Fibroblast of skin of right biceps (primary cell): ENCODE data around the gene ASAP3.

Experiments
- DNase-seq: peaks from one replicate; pipeline ENCODE4 v3.0.0-alpha.2; 2013

Gene ASAP3

DNA sequence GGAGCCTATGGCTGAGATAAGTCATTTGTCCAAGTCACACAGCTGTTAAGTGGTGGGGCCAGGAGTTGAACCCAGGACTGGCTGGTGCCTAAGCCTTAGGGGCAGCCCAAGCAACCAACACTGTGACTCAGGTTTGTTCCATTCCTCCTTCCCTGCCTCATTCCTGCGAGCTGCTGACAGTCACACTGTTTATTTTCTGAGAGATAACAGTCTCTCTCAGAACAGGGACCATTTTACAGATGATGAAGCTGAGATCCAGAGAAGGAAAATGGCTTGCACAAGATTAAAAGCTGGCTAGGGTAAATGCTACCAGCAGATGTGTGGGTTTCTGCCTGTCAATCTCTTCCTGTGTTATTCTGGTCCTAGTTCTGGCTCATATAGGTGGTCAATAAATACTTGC, 35.1 kb downstream of the ASAP3 start:
- DNase-seq, result no peak

DNA sequence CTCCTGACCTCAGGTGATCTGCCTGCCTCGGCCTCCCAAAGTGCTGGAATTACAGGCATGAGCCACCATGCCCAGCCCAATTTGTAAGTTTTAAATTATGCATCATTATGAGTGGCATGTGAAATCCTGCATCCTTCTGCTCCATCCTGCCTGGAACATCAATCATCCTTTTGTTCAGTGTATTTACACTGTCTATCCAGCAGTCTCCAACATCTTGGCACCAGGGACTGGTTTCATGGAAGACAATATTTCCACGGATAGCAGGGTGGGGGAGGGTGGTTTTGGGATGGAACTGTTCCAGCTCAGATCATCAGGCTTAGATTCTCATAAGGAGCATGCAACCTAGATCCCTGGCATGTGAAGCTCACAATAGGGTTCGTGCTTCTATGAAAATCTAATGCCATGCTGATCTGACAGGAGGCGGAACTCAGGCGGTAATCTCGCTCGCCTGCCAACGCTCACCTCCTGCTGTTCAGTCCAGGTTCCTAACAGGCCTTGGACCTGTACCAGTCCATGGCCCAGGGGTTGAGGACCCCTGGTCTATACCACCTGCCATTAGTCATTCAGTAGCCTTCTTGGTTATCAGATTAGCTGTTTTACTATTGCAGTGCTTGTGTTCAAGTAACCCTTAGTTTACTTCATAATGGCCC, 37.2 kb downstream of the ASAP3 start:
- no peak for DNase-seq

DNA sequence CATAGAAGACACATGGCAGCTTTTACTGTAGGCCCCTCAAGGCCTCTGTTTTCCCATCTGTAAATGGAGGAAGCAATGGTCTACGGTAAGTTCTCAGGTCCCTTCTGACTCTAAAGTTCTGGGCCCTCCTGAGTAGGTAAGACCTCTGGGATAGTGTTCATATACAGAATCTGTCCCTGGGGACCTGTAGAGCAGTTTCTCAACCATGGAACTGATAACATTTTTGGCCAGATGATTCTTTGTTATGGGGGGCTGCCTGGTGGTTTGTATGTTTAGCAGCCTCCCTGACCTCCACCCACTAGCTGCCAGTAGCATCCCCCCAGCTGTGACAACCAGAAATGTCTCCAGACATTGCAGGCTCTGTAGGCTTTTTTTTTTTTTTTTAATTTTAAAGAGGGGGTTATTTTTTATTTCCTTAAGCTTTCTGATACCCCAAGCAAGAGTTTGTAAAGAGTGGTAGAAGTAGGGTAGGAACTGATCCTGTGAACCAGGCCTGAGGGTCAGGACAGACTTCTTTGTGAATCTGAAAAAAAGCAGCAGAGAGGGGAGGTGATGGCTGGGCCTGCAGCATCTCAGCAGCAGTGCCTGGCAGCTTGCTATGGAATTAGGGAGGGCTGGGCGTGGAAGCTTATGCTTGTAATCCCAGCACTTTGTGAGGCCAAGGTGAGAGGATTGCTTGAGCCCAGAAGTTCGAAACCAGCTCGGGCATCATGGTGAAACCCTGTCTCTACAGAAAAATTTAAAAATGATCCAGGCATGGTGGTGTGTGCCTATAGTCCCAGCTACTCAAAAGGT, 39.2 kb downstream of the ASAP3 start:
- no peak for DNase-seq

DNA sequence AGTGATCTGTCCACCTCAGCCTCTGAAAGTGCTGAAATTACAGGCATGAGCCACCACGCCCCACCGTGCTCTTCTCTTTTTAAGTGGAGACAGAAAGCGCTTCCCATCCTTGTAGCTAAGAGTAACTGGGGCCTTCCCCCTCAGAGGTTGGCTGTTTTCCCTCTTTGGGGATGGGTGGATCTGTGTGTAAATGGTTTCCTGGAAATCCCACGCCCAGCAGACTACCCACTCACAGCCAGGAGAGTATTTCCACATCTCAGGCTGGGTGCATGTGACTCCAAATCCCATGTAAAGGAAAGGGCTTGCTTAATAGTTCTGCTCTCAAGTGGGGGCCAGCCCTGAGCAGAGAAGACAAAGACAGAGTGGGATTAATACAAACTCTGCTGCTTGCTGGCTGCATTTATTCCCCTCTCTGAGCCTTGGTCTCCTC, 39.9 kb downstream of the ASAP3 start:
- peak; percentile 74 for DNase-seq

DNA sequence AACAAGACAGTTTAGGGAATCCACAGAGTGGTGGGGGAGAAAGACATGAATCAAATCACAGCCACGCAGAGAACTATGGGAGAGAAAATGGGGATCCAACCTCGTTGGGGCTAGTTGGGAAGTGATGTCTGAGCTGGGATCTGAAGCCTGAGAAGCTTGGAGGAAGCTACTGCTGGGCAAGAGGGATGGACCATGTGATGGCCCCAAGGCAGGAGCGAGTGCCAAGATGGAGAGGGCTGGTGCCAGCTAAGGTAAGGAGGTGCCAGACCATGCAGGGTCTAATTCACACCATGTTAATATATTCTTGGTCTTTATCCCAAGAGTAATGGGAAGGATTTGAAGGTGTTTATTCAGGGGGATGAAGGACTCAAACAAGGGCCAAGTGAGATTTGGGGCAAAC, 41.2 kb downstream of the ASAP3 start:
- no peak for DNase-seq

DNA sequence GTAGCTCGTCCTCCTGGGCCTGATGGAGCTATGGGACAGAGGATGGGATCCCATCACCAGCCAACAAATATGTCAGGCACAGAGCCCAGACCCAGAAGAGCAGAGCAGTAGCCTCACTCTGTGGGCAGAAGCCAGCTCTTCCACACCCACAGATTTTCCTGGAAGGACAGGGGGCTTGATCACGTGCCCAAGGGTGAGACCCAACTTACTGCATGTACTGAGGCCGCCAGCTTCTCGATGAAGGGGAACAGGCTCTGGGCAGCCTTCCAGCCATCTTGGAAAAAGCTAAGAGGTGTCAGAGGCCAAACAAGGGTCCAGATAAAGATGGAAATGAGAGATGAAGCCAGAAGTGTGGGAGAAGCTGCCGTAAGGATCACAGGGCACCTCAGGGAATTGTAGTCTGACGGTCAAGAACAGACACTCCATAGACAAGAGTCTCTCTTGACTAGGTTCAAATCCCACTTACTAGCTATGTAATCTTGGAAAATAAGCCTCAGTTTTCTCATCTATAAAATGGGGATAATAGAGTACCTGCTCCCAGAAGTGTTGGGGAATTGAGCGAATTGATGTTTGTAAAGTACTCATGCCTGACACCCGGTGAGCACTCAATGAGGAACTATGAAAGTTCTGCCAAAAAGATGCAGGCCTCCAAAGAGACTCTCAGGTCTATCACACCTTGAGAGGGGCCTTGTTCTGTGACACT, 42.4 kb downstream of the ASAP3 start:
- no peak for DNase-seq

DNA sequence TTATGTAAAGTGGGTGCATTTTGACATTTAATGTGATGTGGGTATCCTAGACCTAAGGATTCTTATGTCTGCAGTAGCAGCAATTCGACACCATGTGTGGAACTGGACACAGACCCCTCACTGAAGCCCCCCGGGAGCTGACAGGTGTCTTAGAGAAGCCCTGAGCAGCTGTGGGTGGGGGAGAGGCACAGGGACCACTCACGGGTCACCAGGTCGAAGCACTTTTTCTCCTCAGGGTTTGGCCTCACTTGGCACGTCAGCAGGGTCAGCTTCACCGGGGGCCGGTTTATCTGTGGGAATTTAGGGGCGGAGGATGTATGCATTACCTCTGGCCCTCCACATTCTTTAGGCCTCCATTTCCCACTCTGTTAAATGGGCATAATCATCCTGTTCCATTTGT, 45.4 kb downstream of the ASAP3 start:
- DNase-seq, result no peak

DNA sequence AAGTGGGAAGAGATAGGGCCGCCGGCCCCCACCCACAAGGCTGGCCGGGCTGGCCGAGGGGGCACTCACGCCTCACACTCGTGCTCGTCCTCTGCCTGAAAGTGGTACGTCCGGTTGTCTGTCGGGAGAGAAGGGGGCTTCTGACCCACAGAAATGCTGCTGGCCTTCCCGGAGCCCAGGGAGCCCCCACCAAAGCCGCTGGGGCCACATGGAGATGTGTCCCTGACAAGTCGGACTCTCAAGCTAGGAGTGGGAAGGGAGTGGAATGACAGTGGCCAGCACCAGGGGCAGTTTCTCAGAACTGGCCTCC, 46.7 kb downstream of the ASAP3 start:
- no peak for DNase-seq

DNA sequence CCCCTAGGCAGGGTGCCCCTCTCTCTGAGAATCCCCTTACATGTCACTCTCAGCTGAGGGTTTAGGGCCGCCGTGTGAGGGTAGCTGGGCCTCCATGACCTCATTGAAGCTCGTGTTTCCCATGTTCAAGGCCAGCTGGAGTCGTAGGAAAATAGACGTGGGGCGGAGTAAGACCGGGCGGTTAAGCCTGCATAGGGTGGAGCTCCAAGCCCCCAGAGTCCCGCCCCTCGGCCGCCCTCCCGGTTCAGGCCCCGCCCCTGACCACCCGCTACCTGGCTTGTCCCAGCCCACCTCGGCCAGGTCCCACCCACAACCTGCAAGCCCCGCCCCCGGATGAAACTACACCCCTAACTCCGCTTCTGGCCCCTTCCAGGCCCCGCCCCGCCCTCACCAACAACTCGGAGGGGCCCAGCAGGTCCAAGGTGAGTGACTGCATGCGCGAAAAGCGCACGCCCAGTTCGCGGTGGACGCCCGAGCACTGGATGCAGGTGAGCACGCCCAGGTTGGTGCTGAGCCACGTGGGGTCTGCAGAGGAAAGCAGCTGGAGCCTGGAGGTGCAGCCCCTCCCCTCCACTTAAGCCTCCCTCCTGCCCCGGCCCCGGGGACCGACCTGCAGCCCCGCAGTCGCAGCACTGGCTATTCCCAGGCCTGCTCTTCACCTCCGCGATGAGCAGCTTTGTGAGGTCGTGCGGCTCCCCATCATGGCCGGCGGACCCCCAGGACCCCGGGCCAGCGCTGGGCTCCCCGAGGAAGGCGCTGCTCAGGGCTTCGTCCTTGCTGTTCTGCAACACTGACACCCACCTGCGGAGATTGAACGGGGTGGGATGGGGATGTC, 47.2 kb downstream of the ASAP3 start:
- no peak for DNase-seq

DNA sequence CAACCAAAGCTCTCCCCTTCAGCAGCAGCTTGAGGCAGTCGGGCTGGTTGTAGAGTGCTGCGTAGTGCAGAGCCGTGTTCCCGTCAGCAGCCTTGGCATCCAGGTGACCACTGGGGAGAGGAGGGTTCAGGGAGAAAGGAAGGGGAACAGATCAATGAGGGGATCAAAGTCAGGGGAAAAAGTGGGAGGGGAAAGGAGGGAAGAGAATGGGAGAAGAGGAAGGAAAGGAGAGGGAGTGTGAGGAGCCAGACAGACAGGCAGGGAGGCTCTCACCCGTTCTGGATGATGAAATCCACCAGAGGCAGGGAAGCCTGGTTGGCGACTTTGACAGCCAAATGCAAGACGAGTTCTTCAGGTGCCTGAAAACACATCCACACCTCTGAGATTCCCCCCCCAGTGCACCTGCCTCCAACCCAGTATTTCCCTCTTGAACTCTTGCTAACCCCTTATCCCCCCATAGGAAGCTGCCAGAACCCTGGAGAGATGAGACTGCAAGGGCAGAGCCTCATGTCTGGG, 49.7 kb downstream of the ASAP3 start:
- no peak for DNase-seq

DNA sequence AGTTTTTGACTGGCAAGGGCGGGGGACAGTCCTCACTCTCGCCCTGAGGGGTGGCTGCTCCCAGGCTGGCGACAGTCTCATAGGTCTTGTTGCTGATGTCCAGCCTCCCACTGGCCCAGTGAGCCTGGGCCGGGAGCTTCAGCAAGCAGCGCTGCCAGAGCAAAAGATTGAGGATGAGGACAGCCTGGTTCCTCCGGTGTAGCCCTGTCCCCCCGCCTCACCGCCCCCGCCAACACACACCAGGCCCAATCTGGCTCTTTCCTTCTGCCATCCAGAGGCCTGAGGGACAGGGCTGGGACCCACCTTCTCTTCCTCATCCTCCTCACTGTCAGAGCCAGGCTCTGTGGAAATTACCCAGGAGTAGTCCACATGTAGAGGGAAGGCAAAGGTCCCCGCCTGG, 50.9 kb downstream of the ASAP3 start:
- no peak for DNase-seq

DNA sequence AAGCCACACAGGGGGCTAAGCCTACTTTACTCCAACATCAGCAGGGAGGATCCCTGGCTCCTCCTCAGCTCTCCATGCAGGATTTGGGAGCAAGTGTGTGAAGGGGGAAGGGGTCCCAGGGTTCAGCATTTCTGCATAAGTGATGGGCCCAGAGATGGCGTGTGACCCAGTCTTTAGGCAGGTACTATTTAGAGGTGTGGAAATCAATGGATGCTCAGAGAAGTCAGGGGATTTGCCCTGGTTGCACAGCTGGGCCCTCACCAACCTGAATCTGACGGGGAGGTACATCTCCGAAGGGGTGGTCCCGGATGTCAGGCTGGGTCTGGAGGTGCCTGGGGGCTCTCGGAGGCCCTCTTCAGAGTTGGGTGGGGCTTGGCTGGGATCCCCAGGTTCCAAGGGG, 52.5 kb downstream of the ASAP3 start:
- no peak for DNase-seq

DNA sequence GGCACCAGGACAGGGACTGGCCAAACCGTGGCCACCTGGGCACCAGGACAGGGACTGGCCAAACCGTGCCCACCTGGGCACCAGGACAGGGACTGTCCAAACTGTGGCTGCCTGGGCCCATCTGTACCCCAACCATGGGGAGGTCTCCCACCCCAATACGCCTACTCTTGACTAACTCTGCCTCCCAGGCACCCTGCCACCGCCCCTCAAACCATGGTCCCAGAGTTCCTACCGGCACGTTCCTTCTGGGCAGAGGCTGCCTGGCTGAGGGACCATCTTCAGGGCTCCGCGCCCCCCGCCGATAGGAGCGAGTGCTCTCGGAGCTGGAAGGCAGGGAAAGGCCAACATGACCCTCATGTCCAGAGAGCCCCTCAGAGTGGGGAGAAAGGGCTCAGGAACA, 53.2 kb downstream of the ASAP3 start:
- DNase-seq, result no peak

DNA sequence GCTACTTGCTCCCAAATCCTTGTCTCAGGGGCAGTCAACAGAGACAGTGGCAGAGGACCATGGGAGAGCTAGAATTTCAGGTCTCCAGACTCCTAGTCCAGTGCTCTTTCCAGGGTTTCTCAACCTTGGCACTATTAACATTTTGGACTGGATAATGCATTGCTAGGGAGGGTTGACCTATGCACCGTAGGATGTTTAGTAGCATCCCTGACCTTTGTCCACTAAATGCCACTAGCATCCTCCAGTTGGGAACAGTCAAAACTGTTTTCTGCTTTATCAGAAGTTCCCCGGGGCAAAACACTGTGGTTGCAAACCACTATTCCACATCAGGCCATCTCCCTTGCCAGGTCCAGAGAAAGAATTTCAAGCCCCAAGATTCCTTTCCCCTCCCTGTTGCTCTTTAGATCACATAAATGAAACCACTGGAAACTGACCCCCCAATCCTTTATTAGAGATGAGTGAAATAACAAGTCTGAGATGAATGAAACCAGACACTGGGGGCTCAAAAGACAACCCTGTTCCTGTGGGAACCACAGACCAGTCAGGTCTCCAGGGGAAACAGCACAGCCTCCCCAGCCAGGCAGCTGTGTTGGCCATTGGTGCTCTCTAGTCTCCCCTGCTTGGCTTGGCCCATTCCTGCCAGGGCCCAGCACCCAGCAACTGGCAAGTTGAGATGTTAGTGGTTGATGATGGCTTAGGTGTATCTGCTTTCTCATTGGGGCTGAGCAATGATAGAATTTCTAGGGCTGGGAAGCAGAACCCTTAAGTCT, 55.7 kb downstream of the ASAP3 start:
- DNase-seq, result no peak

DNA sequence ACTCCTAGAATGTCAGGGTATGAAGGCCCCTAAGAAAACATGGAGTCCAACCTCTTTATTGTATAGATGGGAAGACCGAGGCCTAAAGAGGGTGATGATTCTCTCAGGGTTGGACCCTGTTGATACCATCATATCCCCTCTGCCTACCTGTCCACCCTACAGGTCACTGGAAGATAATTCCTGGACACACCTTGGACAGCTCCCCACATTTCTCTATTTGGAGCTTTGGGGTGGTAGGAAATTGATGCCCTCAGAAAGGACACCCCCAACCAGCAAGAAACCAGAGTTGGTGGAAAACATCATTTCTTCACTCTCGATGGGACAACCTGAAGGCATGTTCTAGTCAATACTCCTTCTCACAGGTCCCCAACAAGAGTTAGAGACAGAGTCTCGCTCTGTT, 56.4 kb downstream of the ASAP3 start:
- no peak for DNase-seq

DNA sequence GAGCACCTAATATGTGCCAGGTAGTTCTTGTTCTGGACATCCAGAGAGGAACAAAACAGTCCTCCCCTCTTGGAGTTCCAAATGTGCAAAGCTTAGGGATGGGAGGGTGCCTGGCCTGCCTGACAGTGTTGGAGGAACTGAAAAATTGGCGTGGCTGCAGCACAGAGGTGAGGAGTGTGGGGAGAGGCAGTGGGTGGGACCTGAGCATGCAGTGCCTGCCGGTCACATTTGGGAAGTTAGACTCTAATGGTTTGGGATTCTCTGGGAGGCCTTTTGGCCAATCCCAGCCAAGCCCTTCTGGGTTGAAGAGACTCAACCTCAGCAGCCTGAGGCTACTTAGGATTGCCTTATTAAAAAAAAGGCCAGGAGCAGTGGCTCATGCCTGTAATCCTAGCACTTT, 57.2 kb downstream of the ASAP3 start:
- DNase-seq, result no peak

DNA sequence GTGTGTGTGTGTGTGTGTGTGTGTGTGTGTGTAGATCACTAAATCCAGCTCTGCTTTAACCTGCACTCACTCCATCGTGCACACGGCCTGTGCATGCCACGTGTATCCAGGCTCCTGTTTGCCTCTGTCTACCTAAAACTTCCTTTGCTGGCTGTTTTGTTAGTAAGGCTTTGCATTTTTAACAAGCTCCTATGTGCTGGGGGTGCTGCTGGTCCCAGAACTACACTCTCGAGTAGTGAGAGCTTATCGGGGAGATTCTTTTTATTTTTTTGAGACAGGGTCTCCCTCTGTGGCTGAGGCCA, 58.8 kb downstream of the ASAP3 start:
- DNase-seq, result no peak

DNA sequence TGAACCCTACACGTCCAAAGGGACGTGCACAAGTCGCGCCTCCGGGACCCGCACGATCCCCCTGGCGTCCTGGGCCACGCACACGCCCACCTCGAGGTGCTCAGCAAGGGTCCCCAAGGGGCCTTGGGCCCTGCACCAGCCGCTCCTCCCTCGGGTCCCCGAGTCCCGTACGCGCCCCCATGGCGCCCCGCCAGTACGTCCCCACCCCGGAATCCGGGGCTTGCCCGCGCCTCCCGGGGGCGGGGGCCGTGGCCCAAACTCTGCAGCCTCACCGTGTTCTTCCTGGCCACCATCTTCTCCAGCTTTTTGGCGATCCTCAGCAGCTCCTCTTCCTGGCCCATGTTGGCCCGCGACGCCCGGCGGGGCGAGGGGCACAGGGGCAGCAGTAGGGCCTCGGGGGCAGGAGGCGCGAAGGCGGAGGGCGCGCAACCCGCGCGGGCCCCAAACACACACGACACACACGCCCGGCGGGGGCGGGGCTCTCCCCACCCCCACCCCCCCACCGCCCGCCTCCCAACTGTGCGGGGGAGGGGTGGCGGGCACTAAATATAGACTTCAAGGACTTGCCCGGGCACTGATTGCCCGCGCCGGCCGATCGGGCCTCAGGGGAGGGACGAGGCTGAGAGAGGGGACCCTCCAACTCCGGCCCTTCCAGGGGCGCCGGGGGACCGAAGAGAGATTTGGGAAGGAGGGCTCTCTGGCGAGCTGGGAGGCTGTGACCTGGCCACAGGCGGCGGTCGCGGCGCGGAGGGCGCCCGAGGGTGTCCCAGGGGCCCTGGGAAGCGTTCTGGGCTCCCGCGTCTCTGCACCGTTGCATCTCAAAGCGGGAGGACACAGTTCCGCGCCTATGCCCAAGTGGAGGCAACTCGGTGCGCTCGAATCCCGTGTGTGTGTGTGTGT, 59.4 kb downstream of the ASAP3 start, which contains the start of gene TCEA3:
Gene TCEA3, minus strand, starts transcription at position 456 of the 900 bp plus-strand sequence. Its CDS starts 115 bp downstream, at position 341.
- DNase-seq, result peak; percentile 40

DNA sequence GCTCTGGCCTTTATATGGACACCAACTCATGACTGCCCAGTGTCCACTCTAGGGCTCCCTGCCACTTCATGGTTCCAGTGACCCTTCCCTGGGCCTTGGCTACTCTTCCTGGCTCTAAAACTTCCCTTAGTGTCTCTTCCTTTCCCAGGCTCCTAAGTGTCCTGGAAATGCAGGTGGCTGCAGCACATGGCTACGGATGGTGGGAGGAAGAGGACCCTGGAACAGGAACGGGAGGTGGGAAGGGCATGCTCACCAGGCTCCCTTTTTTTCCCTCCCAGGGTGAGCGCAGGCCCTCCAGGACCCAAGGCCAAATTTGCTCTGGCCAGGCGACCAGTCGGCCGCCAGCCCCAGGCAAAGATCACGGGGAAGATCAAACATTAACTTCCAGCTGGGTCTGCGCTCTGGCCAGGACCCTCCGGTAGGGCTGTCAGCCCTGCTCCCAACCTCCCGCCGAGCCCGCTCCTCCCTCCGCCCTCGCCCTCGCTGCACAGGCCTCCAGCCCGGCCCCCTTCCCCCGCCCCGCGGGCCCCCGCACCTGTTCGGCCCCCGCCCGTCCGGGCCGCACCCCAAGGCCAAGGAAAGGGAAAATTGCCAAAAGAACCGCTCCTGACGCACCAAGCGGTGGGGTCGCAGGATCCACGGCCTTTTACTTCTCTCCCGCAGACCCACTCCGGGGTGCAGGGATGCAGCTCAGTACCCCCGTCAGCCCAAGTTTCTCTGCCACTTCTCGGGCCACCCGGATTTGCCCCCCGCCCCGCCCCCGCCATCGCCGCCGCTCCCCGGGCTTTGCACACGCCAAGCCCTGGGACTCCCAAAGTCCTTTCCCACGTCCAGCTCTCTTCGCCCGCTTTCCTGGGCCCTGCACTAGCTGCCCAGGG, 60.3 kb downstream of the ASAP3 start:
- no peak for DNase-seq

DNA sequence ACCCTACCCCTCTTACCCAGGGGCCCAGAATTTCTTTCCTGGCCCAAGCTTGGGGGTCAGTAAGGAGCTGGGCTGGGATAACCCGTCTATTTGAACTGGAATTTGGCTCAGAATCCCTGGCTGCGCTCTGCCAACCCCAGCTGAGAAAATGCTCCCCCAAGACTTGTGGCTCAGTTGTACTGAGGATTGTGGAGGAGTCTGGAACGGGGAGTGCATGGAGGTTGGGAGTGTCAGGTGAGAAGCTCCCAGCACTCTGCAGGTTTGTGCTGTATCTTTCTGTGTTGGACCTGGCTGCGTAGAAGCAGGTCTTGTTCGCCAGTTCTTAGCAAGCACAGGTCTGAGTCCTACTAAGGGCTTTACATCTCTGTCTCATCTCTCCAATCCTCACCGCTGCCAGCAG, 61.0 kb downstream of the ASAP3 start:
- no peak for DNase-seq
